Measurements from ENCODE around the gene LRRFIP2.

DNA sequence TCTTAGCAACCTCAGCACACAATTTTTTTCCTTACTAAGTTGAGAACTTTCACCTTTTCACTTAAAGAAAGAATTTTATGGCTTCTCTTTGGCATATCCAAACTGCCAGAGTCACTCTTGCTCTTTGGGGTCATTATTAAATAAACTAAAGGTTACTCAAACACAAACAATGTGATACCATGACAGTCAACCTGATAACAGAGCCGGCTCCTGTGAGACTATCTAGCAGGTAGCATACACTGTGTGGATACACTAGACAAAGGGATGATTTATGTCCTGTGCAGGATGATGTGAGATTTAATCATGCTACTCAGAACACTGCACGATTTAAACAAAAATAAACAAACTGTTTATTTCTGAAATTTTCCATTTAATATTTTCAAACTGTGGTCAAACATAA, 35.6 kb downstream of the LRRFIP2 start:
- no peak for TF ChIP-seq FOXM1 (IDR thresholded peaks at IDR 0.05; ENCODE audit: borderline replicate concordance)
- TF ChIP-seq L3MBTL2 (conservative IDR thresholded peaks at IDR 0.05) = no peak
- TF ChIP-seq SP1 (IDR thresholded peaks at IDR 0.05) = no peak
- no peak for TF ChIP-seq NFRKB (IDR thresholded peaks at IDR 0.05)
- no peak for TF ChIP-seq BHLHE40 (IDR thresholded peaks at IDR 0.05; ENCODE audit: borderline replicate concordance)
- no peak for TF ChIP-seq ARNT (IDR thresholded peaks at IDR 0.05)
- TF ChIP-seq SUZ12 (IDR thresholded peaks at IDR 0.05) = no peak
- TF ChIP-seq FOXK2 (IDR thresholded peaks at IDR 0.05) = no peak
- no peak for TF ChIP-seq HDGF (IDR thresholded peaks at IDR 0.05; ENCODE audit: borderline replicate concordance)
- TF ChIP-seq CTBP1 (IDR thresholded peaks at IDR 0.05; ENCODE audit: borderline replicate concordance) = no peak
- TF ChIP-seq ZNF384 (IDR thresholded peaks at IDR 0.05) = no peak
- TF ChIP-seq TARDBP (IDR thresholded peaks at IDR 0.05) = no peak
- no peak for TF ChIP-seq ELF4 (IDR thresholded peaks at IDR 0.05)
- no peak for TF ChIP-seq LEF1 (IDR thresholded peaks at IDR 0.05; ENCODE audit: borderline replicate concordance)
